Activated CD4-positive, alpha-beta T cell treated with anti-CD3 and anti-CD28 coated beads, Interleukin-2, amount 10 ng/mL, durations not matched to agents 24 days and 14 days (primary cell): ENCODE data around the gene COX7A2L. TPM values are rescaled to one million over a fixed set of nuclear protein-coding genes. Genes with fewer than 3 reads are reported as not detected.

Experiments used
- DNase-seq: peaks from one replicate; pipeline ENCODE4 v3.0.0; 2022
- H3K27ac Mint-ChIP-seq: one replicate; pipeline ENCODE4 v1.8.0; 2022; ENCODE audit warnings: mild to moderate bottlenecking, mixed read lengths
- H3K27me3 Mint-ChIP-seq: one replicate; pipeline ENCODE4 v1.8.0; 2022; ENCODE audit warnings: mixed read lengths
- H3K36me3 Mint-ChIP-seq: one replicate; pipeline ENCODE4 v1.8.0; 2022; ENCODE audit warnings: low read depth, mild to moderate bottlenecking, mixed read lengths
- H3K4me1 Mint-ChIP-seq: one replicate; pipeline ENCODE4 v1.8.0; 2021; ENCODE audit warnings: mixed read lengths
- H3K4me3 Mint-ChIP-seq: one replicate; pipeline ENCODE4 v1.8.0; 2022; ENCODE audit warnings: mild to moderate bottlenecking, moderate library complexity, mixed read lengths
- H3K9me3 Mint-ChIP-seq: one replicate; pipeline ENCODE4 v1.8.0; 2021; ENCODE audit warnings: mixed read lengths
- intact Hi-C: fragments of 100-400 bp; cut with micrococcal nuclease; formaldehyde crosslinking; loops from one replicate; pipeline ENCODE4 v1.15.1; 2023
- total RNA-seq: library from RNA; stranded (reverse); gene quantifications from 2 replicates; pipeline ENCODE4 v1.2.3, GENCODE V29; 2022

The COX7A2L gene
- total RNA-seq, 1 donor from 2014 or later, result 85.3 TPM

- no peaks in the 10 kb centered on the region for H3K36me3 Mint-ChIP-seq
- peaks cover 3% of the 10 kb centered on the region for H3K27me3 Mint-ChIP-seq
- DNase-seq, result no peak
- H3K4me3 Mint-ChIP-seq, result no peak overlapping the region
- H3K27ac Mint-ChIP-seq, result no peak overlapping the region
- H3K9me3 Mint-ChIP-seq, result no peaks in the 10 kb centered on the region
- intact Hi-C loops, result no loop called here
- no peaks in the 10 kb centered on the region for H3K4me1 Mint-ChIP-seq
These were observed 17.4 kb upstream of the COX7A2L start for GRCh38 chr2:42378415-42378814.

GRCh38 chr2:42376758-42377157, 15.7 kb upstream of the COX7A2L start:
- Mint-ChIP-seq H3K27ac (no peak overlapping the region), H3K36me3 (no peaks in the 10 kb centered on the region), H3K27me3 (peaks cover 3% of the 10 kb centered on the region), H3K4me1 (no peaks in the 10 kb centered on the region), H3K4me3 (no peak overlapping the region), H3K9me3 (no peaks in the 10 kb centered on the region)
- DNase-seq, result no peak
- intact Hi-C loops, result no loop called here

GRCh38 chr2:42372474-42373200, 11.6 kb upstream of the COX7A2L start:
- Mint-ChIP-seq H3K4me3 (no peak overlapping the region), H3K27me3 (peaks cover 1% of the 10 kb centered on the region), H3K36me3 (no peaks in the 10 kb centered on the region), H3K4me1 (peaks cover 2% of the 10 kb centered on the region), H3K9me3 (no peaks in the 10 kb centered on the region), H3K27ac (no peak overlapping the region)
- intact Hi-C loops, result no loop called here
- DNase-seq, result no peak

- peaks cover 4% of the 10 kb centered on the region for H3K27me3 Mint-ChIP-seq
- no peaks in the 10 kb centered on the region for H3K36me3 Mint-ChIP-seq
- peaks cover 2% of the 10 kb centered on the region for H3K4me1 Mint-ChIP-seq
- H3K4me3 Mint-ChIP-seq, result no peak overlapping the region
- no peak for DNase-seq
- intact Hi-C loops, result no loop called here
- H3K9me3 Mint-ChIP-seq, result no peaks in the 10 kb centered on the region
- H3K27ac Mint-ChIP-seq, result no peak overlapping the region
These were observed 10.8 kb upstream of the COX7A2L start for GRCh38 chr2:42371611-42372473.

GRCh38 chr2:42369532-42370229, 8.7 kb upstream of the COX7A2L start:
- no peak for DNase-seq
- Mint-ChIP-seq H3K27ac (no peak overlapping the region), H3K27me3 (peaks cover 4% of the 10 kb centered on the region), H3K9me3 (no peaks in the 10 kb centered on the region), H3K4me3 (no peak overlapping the region), H3K36me3 (no peaks in the 10 kb centered on the region), H3K4me1 (peaks cover 2% of the 10 kb centered on the region)
- intact Hi-C loops, result loop anchor here (10.0 kb wide), 1 partner anchor 295 kb away; no protein-coding TSS in a partner anchor

GRCh38 chr2:42368817-42369531, 8.0 kb upstream of the COX7A2L start:
- Mint-ChIP-seq H3K27me3 (peaks cover 4% of the 10 kb centered on the region), H3K4me3 (no peak overlapping the region), H3K27ac (no peak overlapping the region), H3K9me3 (no peaks in the 10 kb centered on the region), H3K4me1 (peaks cover 2% of the 10 kb centered on the region), H3K36me3 (no peaks in the 10 kb centered on the region)
- no peak for DNase-seq
- intact Hi-C loops, result loop anchor here (10.0 kb wide), 1 partner anchor 296 kb away; no protein-coding TSS in a partner anchor

GRCh38 chr2:42367835-42368234, 6.8 kb upstream of the COX7A2L start:
- no peaks in the 10 kb centered on the region for H3K36me3 Mint-ChIP-seq
- H3K4me3 Mint-ChIP-seq, result no peak overlapping the region
- peaks cover 2% of the 10 kb centered on the region for H3K4me1 Mint-ChIP-seq
- no peak for DNase-seq
- intact Hi-C loops, result loop anchor here (10.0 kb wide), 1 partner anchor 297 kb away; no protein-coding TSS in a partner anchor
- no peaks in the 10 kb centered on the region for H3K9me3 Mint-ChIP-seq
- H3K27me3 Mint-ChIP-seq, result peaks cover 4% of the 10 kb centered on the region
- H3K27ac Mint-ChIP-seq, result no peak overlapping the region

- Mint-ChIP-seq H3K27me3 (peaks cover 4% of the 10 kb centered on the region), H3K4me1 (peaks cover 12% of the 10 kb centered on the region), H3K9me3 (no peaks in the 10 kb centered on the region), H3K36me3 (no peaks in the 10 kb centered on the region), H3K27ac (no peak overlapping the region), H3K4me3 (no peak overlapping the region)
- DNase-seq, result no peak
- intact Hi-C loops, result loop anchor here (10.0 kb wide), 1 partner anchor 298 kb away; no protein-coding TSS in a partner anchor
These were observed 5.4 kb upstream of the COX7A2L start for GRCh38 chr2:42366411-42366810.

- H3K27me3 Mint-ChIP-seq, result peaks cover 4% of the 10 kb centered on the region
- H3K4me1 Mint-ChIP-seq, result peaks cover 20% of the 10 kb centered on the region
- intact Hi-C loops, result loop anchor here (10.0 kb wide), 1 partner anchor 300 kb away; no protein-coding TSS in a partner anchor
- no peak overlapping the region for H3K27ac Mint-ChIP-seq
- no peak for DNase-seq
- no peak overlapping the region for H3K4me3 Mint-ChIP-seq
- no peaks in the 10 kb centered on the region for H3K9me3 Mint-ChIP-seq
- H3K36me3 Mint-ChIP-seq, result no peaks in the 10 kb centered on the region
These were observed 3.6 kb upstream of the COX7A2L start for GRCh38 chr2:42364658-42365057.

GRCh38 chr2:42363413-42363812, 2.4 kb upstream of the COX7A2L start:
- Mint-ChIP-seq H3K4me3 (no peak overlapping the region), H3K27ac (no peak overlapping the region), H3K9me3 (no peaks in the 10 kb centered on the region), H3K4me1 (peaks cover 30% of the 10 kb centered on the region), H3K27me3 (peaks cover 4% of the 10 kb centered on the region), H3K36me3 (peaks cover 3% of the 10 kb centered on the region)
- intact Hi-C loops, result loop anchor here (10.0 kb wide), 1 partner anchor 301 kb away; no protein-coding TSS in a partner anchor
- no peak for DNase-seq

GRCh38 chr2:42361728-42362283, 789 bp upstream of the COX7A2L start:
- H3K27ac Mint-ChIP-seq, result peak overlapping the region; percentile 99

GRCh38 chr2:42360493-42360889, 526 bp downstream of the COX7A2L start:
- Mint-ChIP-seq H3K4me3 (peak overlapping the region; percentile 90), H3K27ac (peak overlapping the region; percentile 99), H3K4me1 (peaks cover 45% of the 10 kb centered on the region), H3K27me3 (no peaks in the 10 kb centered on the region), H3K36me3 (peaks cover 19% of the 10 kb centered on the region), H3K9me3 (no peaks in the 10 kb centered on the region)
- intact Hi-C loops, result loop anchor here (2.0 to 10.0 kb wide), 3 partner anchors 58 to 450 kb away; no protein-coding TSS in a partner anchor
- DNase-seq, result no peak

More at GRCh38 chr2:42361728-42362283, 789 bp upstream of the COX7A2L start:
- intact Hi-C loops, result loop anchor here (1.0 to 10.0 kb wide), 9 partner anchors 57 to 522 kb away; partner anchors contain the start of genes EML4 and MTA3
- Mint-ChIP-seq H3K4me3 (peak overlapping the region; percentile 90), H3K36me3 (peaks cover 13% of the 10 kb centered on the region), H3K4me1 (peaks cover 42% of the 10 kb centered on the region), H3K27me3 (no peaks in the 10 kb centered on the region), H3K9me3 (no peaks in the 10 kb centered on the region)
- DNase-seq, result no peak
